Loucy (cell line): ENCODE measurements around the gene CNDP1.

Experiments used
- CTCF ChIP-seq: fragments of 200-600 bp; sonication (generic); conservative IDR thresholded peaks from 2 replicates; pipeline ENCODE4 v1.5.1; 2014; ENCODE audit warnings: mild to moderate bottlenecking, antibody characterized with exemption, low read length
- EZH2phosphoT487 ChIP-seq: fragments of 200-600 bp; IDR thresholded peaks from 2 replicates; pipeline ENCODE4 v1.6.1; 2018; ENCODE audit warnings: antibody characterized with exemption, mild to moderate bottlenecking, moderate library complexity, borderline replicate concordance

DNA sequence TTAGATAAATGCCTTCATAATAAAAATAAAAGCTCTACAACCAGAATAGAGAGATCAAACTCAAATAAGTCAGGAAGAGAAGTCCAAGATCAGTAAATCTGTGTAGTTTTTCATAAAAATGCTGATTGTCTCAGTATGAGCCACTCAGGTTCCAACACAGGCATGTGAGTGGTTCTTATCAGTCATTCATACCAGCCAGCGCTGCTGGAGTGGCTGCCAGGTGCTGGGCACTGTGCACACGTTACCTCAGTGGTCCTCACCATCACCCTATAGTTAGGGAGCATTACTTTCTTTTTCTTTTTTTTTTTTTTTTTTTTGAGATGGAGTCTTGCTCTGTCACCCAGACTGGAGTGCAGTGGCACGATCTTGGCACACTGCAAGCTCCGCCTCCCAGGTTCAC lies 23.8 kb downstream of the CNDP1 start:
- no peak for TF ChIP-seq CTCF
- no peak for TF ChIP-seq EZH2phosphoT487
